Measurements from ENCODE around the gene ZNF280A. TPM values are rescaled to one million over a fixed set of nuclear protein-coding genes. Genes with fewer than 3 reads are reported as not detected.

The ZNF280A gene
- polyA plus RNA-seq, 3 donors, result not detected

GRCh38 chr22:22531770-22532546, 11.9 kb upstream of the ZNF280A start:
- Histone ChIP-seq H3K4me1 (ENCODE audit: control insufficient read depth in 1 of 2, insufficient read depth in 2 of 2, low read length in 2 of 2) (no peaks in the 10 kb centered on the region), H3K79me2 (ENCODE audit: insufficient read depth, low read length) (no peaks in the 10 kb centered on the region), H2AFZ (ENCODE audit: insufficient read depth, low read depth, low read length, poor library complexity, severe bottlenecking) (no peak overlapping the region), H3K36me3 (replicated peaks in 1 of 2; ENCODE audit: control insufficient read depth in 1 of 2, insufficient read depth in 2 of 2, low read length in 2 of 2) (no peaks in the 10 kb centered on the region), H3K27ac (ENCODE audit: low read depth in 1 of 2, low read length in 2 of 2) (no peak overlapping the region), H3K9ac (ENCODE audit: insufficient read depth, low read length, poor library complexity, severe bottlenecking) (no peak overlapping the region), H4K20me1 (ENCODE audit: insufficient read depth, low read length) (no peaks in the 10 kb centered on the region), H3K4me2 (replicated peaks; ENCODE audit: extremely low read depth, low read length, poor library complexity, severe bottlenecking) (no peak overlapping the region), H3K4me3 (replicated peaks in 1 of 3; ENCODE audit: low read depth in 2 of 3, low read length in 3 of 3) (no peak overlapping the region), H3K27me3 (ENCODE audit: control insufficient read depth in 2 of 2, insufficient read depth in 2 of 2, low read length in 2 of 2) (no peaks in the 10 kb centered on the region), H3K9me3 (replicated peaks in 1 of 2; ENCODE audit: control insufficient read depth in 1 of 2, insufficient read depth in 1 of 2, low read length in 2 of 2) (no peaks in the 10 kb centered on the region)
- Mint-ChIP-seq H3K27ac (no peak overlapping the region), H3K4me3 (no peak overlapping the region), H3K27me3 (ENCODE audit: low read depth in 3 of 3) (peaks cover 0 to 3% (median 0%) of the 10 kb centered on the region in 3 donors), H3K9me3 (peaks cover 0 to 6% (median 0%) of the 10 kb centered on the region in 7 donors), H3K36me3 (no peaks in the 10 kb centered on the region), H3K4me1 (no peaks in the 10 kb centered on the region)
- WGBS (ENCODE audit: insufficient coverage), result 100% methylated on average over 1 of the region's 7 CpGs
- no peak for DNase-seq
- TF ChIP-seq, protein P1, sequence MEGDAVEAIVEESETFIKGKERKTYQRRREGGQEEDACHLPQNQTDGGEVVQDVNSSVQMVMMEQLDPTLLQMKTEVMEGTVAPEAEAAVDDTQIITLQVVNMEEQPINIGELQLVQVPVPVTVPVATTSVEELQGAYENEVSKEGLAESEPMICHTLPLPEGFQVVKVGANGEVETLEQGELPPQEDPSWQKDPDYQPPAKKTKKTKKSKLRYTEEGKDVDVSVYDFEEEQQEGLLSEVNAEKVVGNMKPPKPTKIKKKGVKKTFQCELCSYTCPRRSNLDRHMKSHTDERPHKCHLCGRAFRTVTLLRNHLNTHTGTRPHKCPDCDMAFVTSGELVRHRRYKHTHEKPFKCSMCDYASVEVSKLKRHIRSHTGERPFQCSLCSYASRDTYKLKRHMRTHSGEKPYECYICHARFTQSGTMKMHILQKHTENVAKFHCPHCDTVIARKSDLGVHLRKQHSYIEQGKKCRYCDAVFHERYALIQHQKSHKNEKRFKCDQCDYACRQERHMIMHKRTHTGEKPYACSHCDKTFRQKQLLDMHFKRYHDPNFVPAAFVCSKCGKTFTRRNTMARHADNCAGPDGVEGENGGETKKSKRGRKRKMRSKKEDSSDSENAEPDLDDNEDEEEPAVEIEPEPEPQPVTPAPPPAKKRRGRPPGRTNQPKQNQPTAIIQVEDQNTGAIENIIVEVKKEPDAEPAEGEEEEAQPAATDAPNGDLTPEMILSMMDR (IDR thresholded peaks at IDR 0.05), result no peak
- intact Hi-C loops (cut with micrococcal nuclease), result no loop called here

DNA sequence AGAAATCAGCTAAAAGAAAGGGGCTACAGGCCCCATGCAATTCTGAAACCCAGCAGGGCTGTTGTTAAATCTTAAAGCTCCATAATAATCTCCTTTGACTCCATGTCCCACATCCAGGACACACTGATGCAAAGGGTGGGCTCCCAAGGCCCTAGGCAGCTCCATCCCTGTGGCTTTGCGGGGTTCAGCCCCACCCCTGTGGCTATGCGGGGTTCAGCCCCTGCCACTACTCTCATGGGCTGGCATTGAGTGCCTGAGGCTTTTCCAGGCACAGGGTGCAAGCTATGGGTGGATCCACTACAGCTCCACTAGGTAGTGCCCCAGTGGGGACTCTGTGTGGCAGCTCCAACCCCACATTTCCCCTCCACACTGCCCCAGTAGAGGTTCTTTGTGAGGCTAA, 8.7 kb upstream of the ZNF280A start:
- no peak overlapping the region for H3K4me3 ChIP-seq (replicated peaks in 1 of 3; ENCODE audit: low read depth in 2 of 3, low read length in 3 of 3)
- H3K36me3 ChIP-seq (replicated peaks in 1 of 2; ENCODE audit: control insufficient read depth in 1 of 2, insufficient read depth in 2 of 2, low read length in 2 of 2), result no peaks in the 10 kb centered on the region
- H3K4me2 ChIP-seq (replicated peaks; ENCODE audit: extremely low read depth, low read length, poor library complexity, severe bottlenecking), result no peak overlapping the region
- no peak overlapping the region for H2AFZ ChIP-seq (ENCODE audit: insufficient read depth, low read depth, low read length, poor library complexity, severe bottlenecking)
- H3K9ac ChIP-seq (ENCODE audit: insufficient read depth, low read length, poor library complexity, severe bottlenecking), result no peak overlapping the region
- DNase-seq, result no peak
- no peak overlapping the region for H3K4me3 Mint-ChIP-seq
- peaks cover 0 to 3% (median 0%) of the 10 kb centered on the region in 3 donors for H3K27me3 Mint-ChIP-seq (ENCODE audit: low read depth in 3 of 3)
- no peaks in the 10 kb centered on the region for H4K20me1 ChIP-seq (ENCODE audit: insufficient read depth, low read length)
- intact Hi-C loops (cut with micrococcal nuclease), result no loop called here
- H3K79me2 ChIP-seq (ENCODE audit: insufficient read depth, low read length), result no peaks in the 10 kb centered on the region
- H3K36me3 Mint-ChIP-seq, result no peaks in the 10 kb centered on the region
- H3K9me3 Mint-ChIP-seq, result peaks cover 0 to 6% (median 0%) of the 10 kb centered on the region in 7 donors
- H3K27ac Mint-ChIP-seq, result no peak overlapping the region
- no peaks in the 10 kb centered on the region for H3K9me3 ChIP-seq (replicated peaks in 1 of 2; ENCODE audit: control insufficient read depth in 1 of 2, insufficient read depth in 1 of 2, low read length in 2 of 2)
- WGBS (ENCODE audit: insufficient coverage), result 100% methylated on average over 1 of the region's 2 CpGs
- H3K27me3 ChIP-seq (ENCODE audit: control insufficient read depth in 2 of 2, insufficient read depth in 2 of 2, low read length in 2 of 2), result no peaks in the 10 kb centered on the region
- H3K4me1 Mint-ChIP-seq, result peaks cover 12% of the 10 kb centered on the region
- TF ChIP-seq, protein P1 (IDR thresholded peaks at IDR 0.05), result no peak
- no peak overlapping the region for H3K27ac ChIP-seq (ENCODE audit: low read depth in 1 of 2, low read length in 2 of 2)
- peaks cover 11 to 15% of the 10 kb centered on the region in 2 donors for H3K4me1 ChIP-seq (ENCODE audit: control insufficient read depth in 1 of 2, insufficient read depth in 2 of 2, low read length in 2 of 2)

All from CD14-positive monocyte (primary cell).